Stimulated activated CD4-positive, alpha-beta T cell treated with anti-CD3 and anti-CD28 coated beads, Interleukin-1b, Interleukin-23, amount 100 ng/mL, for 48 hours (primary cell): ENCODE data around the gene GABBR2.
A peak's percentile ranks its signal among the peaks of the same experiment; 100 is the strongest.
"Not testable (repeated sequence)": the region's sequence is repeated elsewhere in the genome, so short reads cannot be mapped to it uniquely, and the experiment has no call there.

Experiments used
- DNase-seq: peaks from one replicate; pipeline ENCODE4 v3.0.0-alpha.2; 2020

The GABBR2 gene

GRCh38 chr9:98536542-98537173 lies 172.1 kb downstream of the GABBR2 start:
- DNase-seq = peak; percentile 27

- no peak for DNase-seq
These were observed 174.9 kb downstream of the GABBR2 start for GRCh38 chr9:98533866-98534265.

- no peak for DNase-seq
These were observed 175.6 kb downstream of the GABBR2 start for GRCh38 chr9:98533132-98533531.

- DNase-seq = no peak
These were observed 176.2 kb downstream of the GABBR2 start for GRCh38 chr9:98532574-98532973.

GRCh38 chr9:98532147-98532546 lies 176.6 kb downstream of the GABBR2 start:
- DNase-seq = no peak

- no peak for DNase-seq
These were observed 177.8 kb downstream of the GABBR2 start for GRCh38 chr9:98530806-98531386.

GRCh38 chr9:98530275-98530674 lies 178.5 kb downstream of the GABBR2 start:
- DNase-seq = no peak

- DNase-seq = no peak
These were observed 178.9 kb downstream of the GABBR2 start for GRCh38 chr9:98529841-98530240.

GRCh38 chr9:98523231-98523901 lies 185.4 kb downstream of the GABBR2 start:
- DNase-seq = no peak

GRCh38 chr9:98522487-98522886 lies 186.2 kb downstream of the GABBR2 start:
- DNase-seq = no peak

GRCh38 chr9:98521141-98521540 lies 187.6 kb downstream of the GABBR2 start:
- DNase-seq = no peak

- no peak for DNase-seq
These were observed 188.3 kb downstream of the GABBR2 start for GRCh38 chr9:98520221-98520960.

GRCh38 chr9:98519641-98520040 lies 189.1 kb downstream of the GABBR2 start:
- no peak for DNase-seq

- no peak for DNase-seq
These were observed 190.2 kb downstream of the GABBR2 start for GRCh38 chr9:98518556-98518955.

- no peak for DNase-seq
These were observed 191.0 kb downstream of the GABBR2 start for GRCh38 chr9:98517761-98518160.

- no peak for DNase-seq
These were observed 191.7 kb downstream of the GABBR2 start for GRCh38 chr9:98516897-98517503.

GRCh38 chr9:98516205-98516896 lies 192.4 kb downstream of the GABBR2 start:
- DNase-seq = no peak

GRCh38 chr9:98515506-98516204 lies 193.1 kb downstream of the GABBR2 start:
- DNase-seq = no peak

- DNase-seq = no peak
These were observed 193.9 kb downstream of the GABBR2 start for GRCh38 chr9:98514841-98515240.

- DNase-seq = not testable (repeated sequence)
These were observed 200.4 kb downstream of the GABBR2 start for GRCh38 chr9:98508217-98508919.

- DNase-seq = no peak
These were observed 202.2 kb downstream of the GABBR2 start for GRCh38 chr9:98506422-98507054.
